ENCODE results near the gene ADAMTS12. TPM values are rescaled to one million over a fixed set of nuclear protein-coding genes. Genes with fewer than 3 reads are reported as not detected.

The ADAMTS12 gene, protein sequence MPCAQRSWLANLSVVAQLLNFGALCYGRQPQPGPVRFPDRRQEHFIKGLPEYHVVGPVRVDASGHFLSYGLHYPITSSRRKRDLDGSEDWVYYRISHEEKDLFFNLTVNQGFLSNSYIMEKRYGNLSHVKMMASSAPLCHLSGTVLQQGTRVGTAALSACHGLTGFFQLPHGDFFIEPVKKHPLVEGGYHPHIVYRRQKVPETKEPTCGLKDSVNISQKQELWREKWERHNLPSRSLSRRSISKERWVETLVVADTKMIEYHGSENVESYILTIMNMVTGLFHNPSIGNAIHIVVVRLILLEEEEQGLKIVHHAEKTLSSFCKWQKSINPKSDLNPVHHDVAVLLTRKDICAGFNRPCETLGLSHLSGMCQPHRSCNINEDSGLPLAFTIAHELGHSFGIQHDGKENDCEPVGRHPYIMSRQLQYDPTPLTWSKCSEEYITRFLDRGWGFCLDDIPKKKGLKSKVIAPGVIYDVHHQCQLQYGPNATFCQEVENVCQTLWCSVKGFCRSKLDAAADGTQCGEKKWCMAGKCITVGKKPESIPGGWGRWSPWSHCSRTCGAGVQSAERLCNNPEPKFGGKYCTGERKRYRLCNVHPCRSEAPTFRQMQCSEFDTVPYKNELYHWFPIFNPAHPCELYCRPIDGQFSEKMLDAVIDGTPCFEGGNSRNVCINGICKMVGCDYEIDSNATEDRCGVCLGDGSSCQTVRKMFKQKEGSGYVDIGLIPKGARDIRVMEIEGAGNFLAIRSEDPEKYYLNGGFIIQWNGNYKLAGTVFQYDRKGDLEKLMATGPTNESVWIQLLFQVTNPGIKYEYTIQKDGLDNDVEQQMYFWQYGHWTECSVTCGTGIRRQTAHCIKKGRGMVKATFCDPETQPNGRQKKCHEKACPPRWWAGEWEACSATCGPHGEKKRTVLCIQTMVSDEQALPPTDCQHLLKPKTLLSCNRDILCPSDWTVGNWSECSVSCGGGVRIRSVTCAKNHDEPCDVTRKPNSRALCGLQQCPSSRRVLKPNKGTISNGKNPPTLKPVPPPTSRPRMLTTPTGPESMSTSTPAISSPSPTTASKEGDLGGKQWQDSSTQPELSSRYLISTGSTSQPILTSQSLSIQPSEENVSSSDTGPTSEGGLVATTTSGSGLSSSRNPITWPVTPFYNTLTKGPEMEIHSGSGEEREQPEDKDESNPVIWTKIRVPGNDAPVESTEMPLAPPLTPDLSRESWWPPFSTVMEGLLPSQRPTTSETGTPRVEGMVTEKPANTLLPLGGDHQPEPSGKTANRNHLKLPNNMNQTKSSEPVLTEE (N-terminal part only)
- total RNA-seq (1 to 10 TPM in 2 of 6 donors, under 1 TPM in 4; 0.31 to 4.2 (median 0.60) TPM), polyA plus RNA-seq (under 1 TPM; 0.34 to 0.42 TPM)

DNA sequence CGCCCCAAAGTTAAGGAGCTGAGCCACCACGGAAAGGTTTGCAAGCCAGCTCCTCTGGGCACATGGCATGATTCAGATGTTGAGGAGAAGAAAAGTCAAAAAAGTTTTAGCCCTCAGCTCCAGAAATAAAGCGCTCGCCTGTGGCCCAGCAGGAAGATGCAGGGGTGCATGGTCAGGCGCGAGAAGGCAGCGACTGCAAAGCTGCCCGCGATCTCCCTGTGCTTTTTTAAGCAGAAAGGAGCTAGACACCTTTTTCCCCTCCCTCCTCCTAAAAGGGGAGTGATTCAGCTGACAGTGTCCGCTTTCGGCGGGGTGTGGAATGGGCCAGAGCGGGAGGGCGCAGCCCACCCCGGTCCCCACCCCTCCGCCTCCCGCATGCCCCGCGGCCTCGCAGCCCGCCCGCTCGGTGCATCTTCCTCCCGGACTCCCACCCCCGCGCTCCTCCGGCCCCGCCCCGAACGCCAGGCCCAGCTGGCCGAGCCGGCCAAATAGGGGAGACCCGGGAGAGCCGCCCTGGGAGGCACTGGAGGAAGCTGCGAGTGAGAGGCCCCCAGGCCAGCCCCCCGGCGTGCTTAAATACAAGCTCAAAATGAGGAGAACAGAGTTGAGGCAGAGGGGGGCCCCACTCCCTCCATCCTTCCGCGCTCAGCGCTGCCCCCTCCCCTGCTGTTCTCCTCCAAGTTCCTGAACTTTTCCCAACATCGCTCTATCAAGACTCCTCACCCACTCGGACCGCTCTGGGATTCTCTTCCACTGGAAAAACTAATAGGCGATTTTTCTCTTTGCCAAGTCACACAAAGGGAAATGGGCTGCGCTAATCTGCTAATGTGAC is at the start of gene ADAMTS12:
TSS of gene ADAMTS12 (minus strand) at position 203 of the 832 bp plus-strand sequence. CDS start at position 69, 134 bp downstream.
- 3 to 5% methylated on average over 35 to 45 of the region's 45 CpGs for WGBS, 2 donors
- peak; percentile 7 to 67 (median 26) for DNase-seq
- peak; percentile 45 to 72 (median 66) for ATAC-seq
- Histone ChIP-seq H3K36me3 (no peaks in the 10 kb centered on the region), H3K9me3 (no peaks in the 10 kb centered on the region), H3K27me3 (peaks cover 0 to 6% (median 0%) of the 10 kb centered on the region in 4 donors), H3K4me1 (no peaks in the 10 kb centered on the region), H3K4me3 (peak within 1 kb of the TSS in 2 of 4 donors; percentile 12 to 40), H3K27ac (no peak within 1 kb of the TSS)
- intact Hi-C loops (cut with DNase I), result no loop called here
- TF ChIP-seq, protein P1, sequence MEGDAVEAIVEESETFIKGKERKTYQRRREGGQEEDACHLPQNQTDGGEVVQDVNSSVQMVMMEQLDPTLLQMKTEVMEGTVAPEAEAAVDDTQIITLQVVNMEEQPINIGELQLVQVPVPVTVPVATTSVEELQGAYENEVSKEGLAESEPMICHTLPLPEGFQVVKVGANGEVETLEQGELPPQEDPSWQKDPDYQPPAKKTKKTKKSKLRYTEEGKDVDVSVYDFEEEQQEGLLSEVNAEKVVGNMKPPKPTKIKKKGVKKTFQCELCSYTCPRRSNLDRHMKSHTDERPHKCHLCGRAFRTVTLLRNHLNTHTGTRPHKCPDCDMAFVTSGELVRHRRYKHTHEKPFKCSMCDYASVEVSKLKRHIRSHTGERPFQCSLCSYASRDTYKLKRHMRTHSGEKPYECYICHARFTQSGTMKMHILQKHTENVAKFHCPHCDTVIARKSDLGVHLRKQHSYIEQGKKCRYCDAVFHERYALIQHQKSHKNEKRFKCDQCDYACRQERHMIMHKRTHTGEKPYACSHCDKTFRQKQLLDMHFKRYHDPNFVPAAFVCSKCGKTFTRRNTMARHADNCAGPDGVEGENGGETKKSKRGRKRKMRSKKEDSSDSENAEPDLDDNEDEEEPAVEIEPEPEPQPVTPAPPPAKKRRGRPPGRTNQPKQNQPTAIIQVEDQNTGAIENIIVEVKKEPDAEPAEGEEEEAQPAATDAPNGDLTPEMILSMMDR (IDR thresholded peaks at IDR 0.05), result no peak
- FAIRE-seq, result no peak

DNA sequence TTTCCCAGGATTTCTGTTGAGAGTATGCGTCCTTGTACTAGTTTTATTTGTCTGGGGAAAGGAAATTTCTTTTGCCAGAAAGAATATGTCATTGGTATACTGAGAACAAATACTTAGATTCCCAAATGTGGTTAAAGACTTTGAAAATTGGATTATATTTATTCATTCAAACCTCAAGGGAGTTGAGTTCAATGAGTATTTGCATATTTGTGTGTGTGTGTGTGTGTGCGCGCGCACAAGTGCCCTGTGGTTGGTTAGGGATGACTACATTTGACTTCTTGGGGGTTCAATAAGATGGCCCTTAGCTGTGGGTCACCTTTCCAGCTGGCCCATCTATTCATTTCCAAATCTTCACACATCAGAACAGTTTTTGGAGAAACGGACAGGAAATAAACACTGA is 49.3 kb upstream of the ADAMTS12 start:
- Histone ChIP-seq H3K4me1 (no peaks in the 10 kb centered on the region), H3K9me3 (no peaks in the 10 kb centered on the region), H3K27me3 (peaks cover 0 to 23% (median 7%) of the 10 kb centered on the region in 4 donors), H3K36me3 (no peaks in the 10 kb centered on the region), H3K4me3 (no peak overlapping the region), H3K27ac (no peak overlapping the region)
- no peak for FAIRE-seq
- TF ChIP-seq, protein P1 (IDR thresholded peaks at IDR 0.05), result no peak
- no peak for DNase-seq
- 71 to 74% methylated on average over 5 of the region's 5 CpGs for WGBS, 2 donors
- no peak for ATAC-seq
- intact Hi-C loops (cut with DNase I), result no loop called here

GRCh38 chr5:33939556-33940262 is 47.9 kb upstream of the ADAMTS12 start:
- intact Hi-C loops (cut with DNase I), result loop anchor here in 2 of 3 donors (10.0 kb wide), 2 partner anchors 465 to 505 kb away; no protein-coding TSS in a partner anchor
- H3K4me3 ChIP-seq, result no peak overlapping the region
- H3K27ac ChIP-seq, result no peak overlapping the region
- H3K9me3 ChIP-seq, result no peaks in the 10 kb centered on the region
- ATAC-seq (no peak), FAIRE-seq (no peak), DNase-seq (no peak)
- TF ChIP-seq, protein P1 (IDR thresholded peaks at IDR 0.05), result no peak
- H3K27me3 ChIP-seq, result peaks cover 0 to 23% (median 7%) of the 10 kb centered on the region in 4 donors
- whole genome bisulfite sequencing, 2 donors, result 53 to 66% methylated on average over 8 of the region's 8 CpGs
- no peaks in the 10 kb centered on the region for H3K36me3 ChIP-seq
- no peaks in the 10 kb centered on the region for H3K4me1 ChIP-seq
